Glutamatergic neuron (in vitro differentiated cells): ENCODE data around the gene DLG2. TPM values are rescaled to one million over a fixed set of nuclear protein-coding genes. Genes with fewer than 3 reads are reported as not detected.

Experiments
- DNase-seq: peaks from one replicate; pipeline ENCODE4 v3.0.0; 2022
- H3K27ac Mint-ChIP-seq: one replicate; pipeline ENCODE4 v1.8.0; 2020; ENCODE audit warnings: mild to moderate bottlenecking, mixed read lengths, inconsistent platforms; ENCODE audit not compliant: unreplicated experiment
- H3K27me3 Mint-ChIP-seq: one replicate; pipeline ENCODE4 v1.8.0; 2020; ENCODE audit warnings: mild to moderate bottlenecking, moderate library complexity, mixed read lengths, inconsistent platforms; ENCODE audit not compliant: unreplicated experiment
- H3K36me3 Mint-ChIP-seq: one replicate; pipeline ENCODE4 v1.8.0; 2020; ENCODE audit warnings: mild to moderate bottlenecking, mixed read lengths, inconsistent platforms; ENCODE audit not compliant: unreplicated experiment
- H3K4me1 Mint-ChIP-seq: one replicate; pipeline ENCODE4 v1.8.0; 2020; ENCODE audit warnings: mild to moderate bottlenecking, low read depth, mixed read lengths, inconsistent platforms; ENCODE audit not compliant: unreplicated experiment
- H3K4me3 Mint-ChIP-seq: one replicate; pipeline ENCODE4 v1.8.0; 2020; ENCODE audit warnings: mild to moderate bottlenecking, mixed read lengths, inconsistent platforms; ENCODE audit not compliant: unreplicated experiment
- H3K9me3 Mint-ChIP-seq: one replicate; pipeline ENCODE4 v1.8.0; 2020; ENCODE audit warnings: mild to moderate bottlenecking, moderate library complexity, mixed read lengths, inconsistent platforms; ENCODE audit not compliant: unreplicated experiment
- total RNA-seq: library from RNA; stranded (reverse); fragmentation: NEBNext Ultra II Directional; extraction: Animal tissue kit (Norgen Biotek cat#: 25700); gene quantifications from one replicate; pipeline ENCODE4 v1.2.1, GENCODE V29; 2021; ENCODE audit not compliant: unreplicated experiment
- TF ChIP-seq, protein P1 (sequence below): fragments of 200-600 bp; sonication (generic); IDR thresholded peaks from one replicate; pipeline ENCODE4 v1.5.0; 2021; ENCODE audit not compliant: partially characterized antibody, unreplicated experiment

The DLG2 gene
- total RNA-seq, 1 donor from 2014 or later, result 2.9 TPM

DNA sequence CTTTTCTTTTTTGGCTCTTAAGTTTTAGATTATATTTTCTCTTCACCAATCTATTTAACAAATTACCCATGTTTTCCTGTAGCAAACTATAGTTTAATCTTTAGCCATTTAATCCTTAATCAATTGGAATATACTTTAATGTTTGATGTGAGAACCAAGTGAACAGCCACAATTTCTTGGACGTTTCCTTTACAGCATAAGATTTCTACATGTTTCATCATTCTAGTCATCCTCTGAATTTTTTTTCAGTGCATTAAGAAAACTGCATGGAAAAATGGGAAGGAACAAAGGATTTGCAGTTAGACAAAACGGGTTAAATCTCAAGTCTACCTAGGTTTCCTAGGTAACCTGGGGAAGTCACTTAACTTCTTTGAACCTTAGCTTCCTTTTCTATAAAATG lies 1833.8 kb downstream of the DLG2 start:
- H3K36me3 Mint-ChIP-seq, result no peaks in the 10 kb centered on the region
- no peaks in the 10 kb centered on the region for H3K4me1 Mint-ChIP-seq
- H3K27me3 Mint-ChIP-seq, result peaks cover 5% of the 10 kb centered on the region
- no peak for DNase-seq
- TF ChIP-seq, protein P1, sequence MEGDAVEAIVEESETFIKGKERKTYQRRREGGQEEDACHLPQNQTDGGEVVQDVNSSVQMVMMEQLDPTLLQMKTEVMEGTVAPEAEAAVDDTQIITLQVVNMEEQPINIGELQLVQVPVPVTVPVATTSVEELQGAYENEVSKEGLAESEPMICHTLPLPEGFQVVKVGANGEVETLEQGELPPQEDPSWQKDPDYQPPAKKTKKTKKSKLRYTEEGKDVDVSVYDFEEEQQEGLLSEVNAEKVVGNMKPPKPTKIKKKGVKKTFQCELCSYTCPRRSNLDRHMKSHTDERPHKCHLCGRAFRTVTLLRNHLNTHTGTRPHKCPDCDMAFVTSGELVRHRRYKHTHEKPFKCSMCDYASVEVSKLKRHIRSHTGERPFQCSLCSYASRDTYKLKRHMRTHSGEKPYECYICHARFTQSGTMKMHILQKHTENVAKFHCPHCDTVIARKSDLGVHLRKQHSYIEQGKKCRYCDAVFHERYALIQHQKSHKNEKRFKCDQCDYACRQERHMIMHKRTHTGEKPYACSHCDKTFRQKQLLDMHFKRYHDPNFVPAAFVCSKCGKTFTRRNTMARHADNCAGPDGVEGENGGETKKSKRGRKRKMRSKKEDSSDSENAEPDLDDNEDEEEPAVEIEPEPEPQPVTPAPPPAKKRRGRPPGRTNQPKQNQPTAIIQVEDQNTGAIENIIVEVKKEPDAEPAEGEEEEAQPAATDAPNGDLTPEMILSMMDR, result no peak
- no peak overlapping the region for H3K27ac Mint-ChIP-seq
- no peaks in the 10 kb centered on the region for H3K9me3 Mint-ChIP-seq
- H3K4me3 Mint-ChIP-seq, result no peak overlapping the region

DNA sequence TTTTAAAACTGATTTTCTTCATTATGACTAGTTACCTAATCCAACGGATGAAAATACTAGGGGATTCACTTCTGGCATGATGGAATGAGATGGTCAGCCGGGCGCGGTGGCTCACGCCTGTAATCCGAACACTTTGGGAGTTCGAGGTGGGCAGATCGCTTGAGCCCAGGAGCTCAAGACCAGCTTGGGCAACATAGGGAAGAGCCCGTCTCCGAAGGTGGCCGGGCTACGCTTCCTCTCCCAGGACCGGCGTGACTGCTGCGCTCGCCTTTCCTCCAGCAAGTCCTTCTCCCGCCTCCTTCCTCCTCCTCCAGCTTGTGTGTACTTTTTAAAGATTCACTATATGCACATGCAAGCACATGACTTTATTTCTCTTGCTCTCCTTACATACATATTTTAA lies 1835.6 kb downstream of the DLG2 start:
- Mint-ChIP-seq H3K36me3 (no peaks in the 10 kb centered on the region), H3K27me3 (no peaks in the 10 kb centered on the region), H3K27ac (no peak overlapping the region), H3K4me3 (no peak overlapping the region), H3K4me1 (no peaks in the 10 kb centered on the region), H3K9me3 (no peaks in the 10 kb centered on the region)
- no peak for DNase-seq
- TF ChIP-seq, protein P1, result no peak

DNA sequence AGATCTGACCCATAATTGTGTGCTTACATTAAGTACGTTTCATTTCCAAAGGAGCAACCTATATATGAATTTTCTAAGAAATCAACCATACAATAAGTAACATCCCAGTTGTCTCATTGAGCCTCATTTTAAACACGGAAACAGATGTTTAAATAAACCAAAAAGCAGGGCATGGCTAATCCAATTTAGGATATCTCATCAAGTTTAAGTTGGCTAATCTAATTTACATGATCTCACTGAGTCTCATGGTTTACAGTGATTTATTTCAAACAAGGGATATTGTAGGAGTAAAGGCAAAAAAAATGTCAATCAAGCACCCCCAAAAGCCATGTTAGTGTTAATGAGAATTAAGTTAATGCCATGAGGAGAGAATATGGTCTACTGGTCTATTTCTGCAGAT lies 1841.2 kb downstream of the DLG2 start:
- Mint-ChIP-seq H3K36me3 (no peaks in the 10 kb centered on the region), H3K4me3 (no peak overlapping the region), H3K9me3 (no peaks in the 10 kb centered on the region), H3K27me3 (no peaks in the 10 kb centered on the region), H3K27ac (no peak overlapping the region), H3K4me1 (no peaks in the 10 kb centered on the region)
- DNase-seq, result no peak
- TF ChIP-seq, protein P1, result no peak

DNA sequence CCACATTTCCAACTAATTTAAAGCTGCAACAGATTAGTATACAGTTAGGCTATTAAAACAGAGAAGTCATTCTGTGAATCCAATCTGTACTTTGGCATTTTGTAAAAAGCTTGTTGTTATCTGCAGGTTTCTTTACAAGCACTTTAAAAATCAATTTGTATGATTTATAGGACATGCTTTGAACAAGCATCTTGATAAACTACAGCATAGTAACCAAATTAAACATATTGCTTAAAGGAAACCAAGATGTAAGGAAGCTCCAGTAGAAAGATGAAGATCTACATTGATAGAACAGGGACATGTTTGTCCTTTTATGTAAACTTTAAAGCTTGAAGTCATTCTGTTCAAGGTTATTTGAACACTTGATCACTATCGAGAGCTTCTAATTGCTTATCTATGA lies 1842.7 kb downstream of the DLG2 start:
- no peak for DNase-seq
- no peaks in the 10 kb centered on the region for H3K9me3 Mint-ChIP-seq
- H3K4me3 Mint-ChIP-seq, result no peak overlapping the region
- H3K27me3 Mint-ChIP-seq, result no peaks in the 10 kb centered on the region
- no peaks in the 10 kb centered on the region for H3K4me1 Mint-ChIP-seq
- no peaks in the 10 kb centered on the region for H3K36me3 Mint-ChIP-seq
- TF ChIP-seq, protein P1, result no peak
- H3K27ac Mint-ChIP-seq, result no peak overlapping the region

DNA sequence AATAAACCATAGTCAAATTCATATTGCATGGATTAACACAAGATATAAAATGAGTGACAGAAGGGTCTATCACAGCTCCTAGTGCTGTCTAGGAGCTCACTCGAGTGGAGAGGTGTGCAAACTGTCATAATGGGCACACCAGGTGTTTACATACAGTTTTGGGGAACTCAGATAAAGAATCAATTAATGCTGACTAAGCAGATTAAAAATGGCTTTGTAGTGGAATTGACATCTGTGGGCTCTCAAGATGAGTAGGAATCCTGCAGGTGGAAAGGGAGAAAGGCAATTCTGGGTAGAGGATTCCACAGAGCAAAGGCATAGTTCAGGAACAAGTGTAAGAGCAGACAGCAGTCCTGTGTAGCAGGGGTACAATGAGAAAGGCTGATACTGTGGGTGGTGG lies 1844.8 kb downstream of the DLG2 start:
- H3K9me3 Mint-ChIP-seq, result no peaks in the 10 kb centered on the region
- H3K4me3 Mint-ChIP-seq, result no peak overlapping the region
- no peak overlapping the region for H3K27ac Mint-ChIP-seq
- no peaks in the 10 kb centered on the region for H3K36me3 Mint-ChIP-seq
- TF ChIP-seq, protein P1, result no peak
- no peak for DNase-seq
- no peaks in the 10 kb centered on the region for H3K4me1 Mint-ChIP-seq
- H3K27me3 Mint-ChIP-seq, result no peaks in the 10 kb centered on the region
